Heart left ventricle (tissue), 13 donors: Measurements from ENCODE around the gene KRT81.

Experiments used
- POLR2A ChIP-seq, 2 donors: fragments of 450-650 bp; IDR thresholded peaks; one replicate each; pipeline ENCODE4 v1.6.1; 2017; ENCODE audit warnings: antibody characterized with exemption in 2 of 2, mild to moderate bottlenecking in 2 of 2, moderate library complexity in 2 of 2
- TF ChIP-seq, protein P1 (sequence below), 12 donors: fragments of 200-600 bp; sonication (generic) in 4 of 12; IDR thresholded peaks; one replicate each; pipeline versions ENCODE4 v1.5.0 to v1.8.0; 2018 to 2022; ENCODE audit warnings: antibody characterized with exemption in 12 of 12, mild to moderate bottlenecking in 5 of 12
- donor health status: ischemic (EF 13 %, LVEDD 7.1; RV severe dilation, severe dysfunction).
- donor health status: DM: no; HTN: yes; CAD: no.
- donor health status: DM: no; HTN: no; CAD: no.
- donor health status: ischemic (EF 25% LVEDD 6.9; RV normal size, moderate dysfunction).
- donor health status: ischemic (EF 25% LVEDD 5.7; RV mildly dilated, moderate dysfunction).
- donor health status: ischemic (EF 35%, LVEDD 5.7; RV mildly dilated, moderate dysfunction).
- donor health status: nonischemic (EF 11% LVEDD 7.7; RV severe dilation, severe dysfunction).
- donor health status: DM: yes; HTN: yes; CAD: no.
- donor health status: PGD.
- donor health status: ischemic (EF 29% LVEDD 5.4; RV normal size, mild dysfunction).
- donor health status: nonischemic (EF 23%, LVEDD 6.1; RV moderate dilation, normal function).

DNA sequence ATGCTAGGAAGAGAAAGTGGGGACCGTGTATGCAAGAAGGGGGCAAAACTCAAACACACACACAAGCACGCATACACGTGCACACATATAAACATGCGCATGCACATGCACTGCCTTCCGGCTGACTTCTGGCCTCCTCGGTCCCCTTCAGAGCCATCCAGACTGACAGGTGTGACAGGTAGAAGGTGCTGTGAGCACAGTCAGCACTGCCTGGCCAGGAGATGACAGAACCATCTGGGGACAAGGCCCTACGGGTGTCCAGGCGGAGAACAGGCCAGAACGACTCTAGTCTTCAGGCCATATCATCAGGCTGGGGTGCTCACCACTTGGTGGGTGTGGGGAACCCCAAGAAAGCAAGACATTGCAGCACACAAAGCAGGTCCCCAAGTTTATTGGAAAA, 22.6 kb upstream of the KRT81 start:
- TF ChIP-seq, protein P1, sequence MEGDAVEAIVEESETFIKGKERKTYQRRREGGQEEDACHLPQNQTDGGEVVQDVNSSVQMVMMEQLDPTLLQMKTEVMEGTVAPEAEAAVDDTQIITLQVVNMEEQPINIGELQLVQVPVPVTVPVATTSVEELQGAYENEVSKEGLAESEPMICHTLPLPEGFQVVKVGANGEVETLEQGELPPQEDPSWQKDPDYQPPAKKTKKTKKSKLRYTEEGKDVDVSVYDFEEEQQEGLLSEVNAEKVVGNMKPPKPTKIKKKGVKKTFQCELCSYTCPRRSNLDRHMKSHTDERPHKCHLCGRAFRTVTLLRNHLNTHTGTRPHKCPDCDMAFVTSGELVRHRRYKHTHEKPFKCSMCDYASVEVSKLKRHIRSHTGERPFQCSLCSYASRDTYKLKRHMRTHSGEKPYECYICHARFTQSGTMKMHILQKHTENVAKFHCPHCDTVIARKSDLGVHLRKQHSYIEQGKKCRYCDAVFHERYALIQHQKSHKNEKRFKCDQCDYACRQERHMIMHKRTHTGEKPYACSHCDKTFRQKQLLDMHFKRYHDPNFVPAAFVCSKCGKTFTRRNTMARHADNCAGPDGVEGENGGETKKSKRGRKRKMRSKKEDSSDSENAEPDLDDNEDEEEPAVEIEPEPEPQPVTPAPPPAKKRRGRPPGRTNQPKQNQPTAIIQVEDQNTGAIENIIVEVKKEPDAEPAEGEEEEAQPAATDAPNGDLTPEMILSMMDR (IDR thresholded peaks at IDR 0.05) = no peak
- TF ChIP-seq POLR2A (IDR thresholded peaks at IDR 0.05) = no peak
